Measurements from ENCODE around the gene CHST7. TPM values are rescaled to one million over a fixed set of nuclear protein-coding genes. Genes with fewer than 3 reads are reported as not detected.

Gene CHST7
- total and polyA plus RNA-seq, 2 experiments from 2014 or later = 7.6 to 27.2 TPM

DNA sequence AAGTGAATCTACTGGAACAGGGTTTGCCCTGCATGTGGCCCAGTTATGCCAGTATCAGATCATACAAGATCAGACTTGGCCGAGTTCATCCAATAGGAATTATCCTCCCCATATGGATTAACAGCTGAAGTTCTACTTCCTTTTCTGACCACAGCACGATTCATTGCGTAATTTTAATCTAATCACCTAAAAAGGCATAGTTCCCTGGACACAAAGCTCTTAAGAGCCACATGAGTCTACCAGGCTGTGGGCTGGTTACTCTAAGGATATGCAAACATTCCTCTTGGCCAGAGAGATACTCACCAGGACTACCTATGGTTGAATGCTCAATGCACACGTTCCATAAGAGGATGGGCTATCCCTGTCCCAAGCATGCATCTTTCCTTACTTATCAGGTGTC lies 46.9 kb downstream of the CHST7 start:
- no peaks in the 10 kb centered on the region for H3K27me3 ChIP-seq (ENCODE audit: insufficient read depth)
- Mint-ChIP-seq H3K9me3 (peaks cover 6% of the 10 kb centered on the region; the same call in 1 of the 3 replicates), H3K4me1 (peaks cover 20% of the 10 kb centered on the region), H3K27me3 (ENCODE audit: insufficient read depth, low read depth, poor library complexity) (peaks cover 3% of the 10 kb centered on the region), H3K4me3 (no peak overlapping the region), H3K27ac (no peak overlapping the region), H3K36me3 (ENCODE audit: low read depth) (peaks cover 45% of the 10 kb centered on the region)
- H3K9me2 ChIP-seq (ENCODE audit: insufficient read depth) = no peaks in the 10 kb centered on the region
- H3K4me3 ChIP-seq = no peak overlapping the region
- H3F3A ChIP-seq (replicated peaks; ENCODE audit: low read depth) = no peaks in the 10 kb centered on the region
- TF ChIP-seq STAT1 (IDR thresholded peaks at IDR 0.05; ENCODE audit: unreplicated experiment) (no peak), EZH2 (IDR thresholded peaks at IDR 0.05; ENCODE audit: low read depth, unreplicated experiment) (no peak), POLR2AphosphoS5 (IDR thresholded peaks at IDR 0.05; ENCODE audit: low read depth) (no peak), JUNB (IDR thresholded peaks at IDR 0.05; ENCODE audit: unreplicated experiment) (no peak), EZH2phosphoT487 (IDR thresholded peaks at IDR 0.05; ENCODE audit: unreplicated experiment) (no peak), ZNF114 (CRISPR knock-in tag; IDR thresholded peaks at IDR 0.05) (no peak), ZNF331 (CRISPR knock-in tag; IDR thresholded peaks at IDR 0.05; ENCODE audit: low read depth) (no peak), NANOG (IDR thresholded peaks at IDR 0.05; ENCODE audit: borderline replicate concordance) (no peak), CREB1 (CRISPR knock-in tag; IDR thresholded peaks at IDR 0.05; ENCODE audit: low read depth) (no peak)
- TF ChIP-seq, protein P1, sequence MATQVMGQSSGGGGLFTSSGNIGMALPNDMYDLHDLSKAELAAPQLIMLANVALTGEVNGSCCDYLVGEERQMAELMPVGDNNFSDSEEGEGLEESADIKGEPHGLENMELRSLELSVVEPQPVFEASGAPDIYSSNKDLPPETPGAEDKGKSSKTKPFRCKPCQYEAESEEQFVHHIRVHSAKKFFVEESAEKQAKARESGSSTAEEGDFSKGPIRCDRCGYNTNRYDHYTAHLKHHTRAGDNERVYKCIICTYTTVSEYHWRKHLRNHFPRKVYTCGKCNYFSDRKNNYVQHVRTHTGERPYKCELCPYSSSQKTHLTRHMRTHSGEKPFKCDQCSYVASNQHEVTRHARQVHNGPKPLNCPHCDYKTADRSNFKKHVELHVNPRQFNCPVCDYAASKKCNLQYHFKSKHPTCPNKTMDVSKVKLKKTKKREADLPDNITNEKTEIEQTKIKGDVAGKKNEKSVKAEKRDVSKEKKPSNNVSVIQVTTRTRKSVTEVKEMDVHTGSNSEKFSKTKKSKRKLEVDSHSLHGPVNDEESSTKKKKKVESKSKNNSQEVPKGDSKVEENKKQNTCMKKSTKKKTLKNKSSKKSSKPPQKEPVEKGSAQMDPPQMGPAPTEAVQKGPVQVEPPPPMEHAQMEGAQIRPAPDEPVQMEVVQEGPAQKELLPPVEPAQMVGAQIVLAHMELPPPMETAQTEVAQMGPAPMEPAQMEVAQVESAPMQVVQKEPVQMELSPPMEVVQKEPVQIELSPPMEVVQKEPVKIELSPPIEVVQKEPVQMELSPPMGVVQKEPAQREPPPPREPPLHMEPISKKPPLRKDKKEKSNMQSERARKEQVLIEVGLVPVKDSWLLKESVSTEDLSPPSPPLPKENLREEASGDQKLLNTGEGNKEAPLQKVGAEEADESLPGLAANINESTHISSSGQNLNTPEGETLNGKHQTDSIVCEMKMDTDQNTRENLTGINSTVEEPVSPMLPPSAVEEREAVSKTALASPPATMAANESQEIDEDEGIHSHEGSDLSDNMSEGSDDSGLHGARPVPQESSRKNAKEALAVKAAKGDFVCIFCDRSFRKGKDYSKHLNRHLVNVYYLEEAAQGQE (IDR thresholded peaks at IDR 0.05; ENCODE audit: unreplicated experiment) = no peak
- TF ChIP-seq, protein P2, sequence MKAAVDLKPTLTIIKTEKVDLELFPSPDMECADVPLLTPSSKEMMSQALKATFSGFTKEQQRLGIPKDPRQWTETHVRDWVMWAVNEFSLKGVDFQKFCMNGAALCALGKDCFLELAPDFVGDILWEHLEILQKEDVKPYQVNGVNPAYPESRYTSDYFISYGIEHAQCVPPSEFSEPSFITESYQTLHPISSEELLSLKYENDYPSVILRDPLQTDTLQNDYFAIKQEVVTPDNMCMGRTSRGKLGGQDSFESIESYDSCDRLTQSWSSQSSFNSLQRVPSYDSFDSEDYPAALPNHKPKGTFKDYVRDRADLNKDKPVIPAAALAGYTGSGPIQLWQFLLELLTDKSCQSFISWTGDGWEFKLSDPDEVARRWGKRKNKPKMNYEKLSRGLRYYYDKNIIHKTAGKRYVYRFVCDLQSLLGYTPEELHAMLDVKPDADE (IDR thresholded peaks at IDR 0.05) = no peak
- TF ChIP-seq, protein P3, sequence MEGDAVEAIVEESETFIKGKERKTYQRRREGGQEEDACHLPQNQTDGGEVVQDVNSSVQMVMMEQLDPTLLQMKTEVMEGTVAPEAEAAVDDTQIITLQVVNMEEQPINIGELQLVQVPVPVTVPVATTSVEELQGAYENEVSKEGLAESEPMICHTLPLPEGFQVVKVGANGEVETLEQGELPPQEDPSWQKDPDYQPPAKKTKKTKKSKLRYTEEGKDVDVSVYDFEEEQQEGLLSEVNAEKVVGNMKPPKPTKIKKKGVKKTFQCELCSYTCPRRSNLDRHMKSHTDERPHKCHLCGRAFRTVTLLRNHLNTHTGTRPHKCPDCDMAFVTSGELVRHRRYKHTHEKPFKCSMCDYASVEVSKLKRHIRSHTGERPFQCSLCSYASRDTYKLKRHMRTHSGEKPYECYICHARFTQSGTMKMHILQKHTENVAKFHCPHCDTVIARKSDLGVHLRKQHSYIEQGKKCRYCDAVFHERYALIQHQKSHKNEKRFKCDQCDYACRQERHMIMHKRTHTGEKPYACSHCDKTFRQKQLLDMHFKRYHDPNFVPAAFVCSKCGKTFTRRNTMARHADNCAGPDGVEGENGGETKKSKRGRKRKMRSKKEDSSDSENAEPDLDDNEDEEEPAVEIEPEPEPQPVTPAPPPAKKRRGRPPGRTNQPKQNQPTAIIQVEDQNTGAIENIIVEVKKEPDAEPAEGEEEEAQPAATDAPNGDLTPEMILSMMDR (conservative IDR thresholded peaks at IDR 0.05; ENCODE audit: low read depth in 2 of 2) = no peak
- TF ChIP-seq, protein P4, sequence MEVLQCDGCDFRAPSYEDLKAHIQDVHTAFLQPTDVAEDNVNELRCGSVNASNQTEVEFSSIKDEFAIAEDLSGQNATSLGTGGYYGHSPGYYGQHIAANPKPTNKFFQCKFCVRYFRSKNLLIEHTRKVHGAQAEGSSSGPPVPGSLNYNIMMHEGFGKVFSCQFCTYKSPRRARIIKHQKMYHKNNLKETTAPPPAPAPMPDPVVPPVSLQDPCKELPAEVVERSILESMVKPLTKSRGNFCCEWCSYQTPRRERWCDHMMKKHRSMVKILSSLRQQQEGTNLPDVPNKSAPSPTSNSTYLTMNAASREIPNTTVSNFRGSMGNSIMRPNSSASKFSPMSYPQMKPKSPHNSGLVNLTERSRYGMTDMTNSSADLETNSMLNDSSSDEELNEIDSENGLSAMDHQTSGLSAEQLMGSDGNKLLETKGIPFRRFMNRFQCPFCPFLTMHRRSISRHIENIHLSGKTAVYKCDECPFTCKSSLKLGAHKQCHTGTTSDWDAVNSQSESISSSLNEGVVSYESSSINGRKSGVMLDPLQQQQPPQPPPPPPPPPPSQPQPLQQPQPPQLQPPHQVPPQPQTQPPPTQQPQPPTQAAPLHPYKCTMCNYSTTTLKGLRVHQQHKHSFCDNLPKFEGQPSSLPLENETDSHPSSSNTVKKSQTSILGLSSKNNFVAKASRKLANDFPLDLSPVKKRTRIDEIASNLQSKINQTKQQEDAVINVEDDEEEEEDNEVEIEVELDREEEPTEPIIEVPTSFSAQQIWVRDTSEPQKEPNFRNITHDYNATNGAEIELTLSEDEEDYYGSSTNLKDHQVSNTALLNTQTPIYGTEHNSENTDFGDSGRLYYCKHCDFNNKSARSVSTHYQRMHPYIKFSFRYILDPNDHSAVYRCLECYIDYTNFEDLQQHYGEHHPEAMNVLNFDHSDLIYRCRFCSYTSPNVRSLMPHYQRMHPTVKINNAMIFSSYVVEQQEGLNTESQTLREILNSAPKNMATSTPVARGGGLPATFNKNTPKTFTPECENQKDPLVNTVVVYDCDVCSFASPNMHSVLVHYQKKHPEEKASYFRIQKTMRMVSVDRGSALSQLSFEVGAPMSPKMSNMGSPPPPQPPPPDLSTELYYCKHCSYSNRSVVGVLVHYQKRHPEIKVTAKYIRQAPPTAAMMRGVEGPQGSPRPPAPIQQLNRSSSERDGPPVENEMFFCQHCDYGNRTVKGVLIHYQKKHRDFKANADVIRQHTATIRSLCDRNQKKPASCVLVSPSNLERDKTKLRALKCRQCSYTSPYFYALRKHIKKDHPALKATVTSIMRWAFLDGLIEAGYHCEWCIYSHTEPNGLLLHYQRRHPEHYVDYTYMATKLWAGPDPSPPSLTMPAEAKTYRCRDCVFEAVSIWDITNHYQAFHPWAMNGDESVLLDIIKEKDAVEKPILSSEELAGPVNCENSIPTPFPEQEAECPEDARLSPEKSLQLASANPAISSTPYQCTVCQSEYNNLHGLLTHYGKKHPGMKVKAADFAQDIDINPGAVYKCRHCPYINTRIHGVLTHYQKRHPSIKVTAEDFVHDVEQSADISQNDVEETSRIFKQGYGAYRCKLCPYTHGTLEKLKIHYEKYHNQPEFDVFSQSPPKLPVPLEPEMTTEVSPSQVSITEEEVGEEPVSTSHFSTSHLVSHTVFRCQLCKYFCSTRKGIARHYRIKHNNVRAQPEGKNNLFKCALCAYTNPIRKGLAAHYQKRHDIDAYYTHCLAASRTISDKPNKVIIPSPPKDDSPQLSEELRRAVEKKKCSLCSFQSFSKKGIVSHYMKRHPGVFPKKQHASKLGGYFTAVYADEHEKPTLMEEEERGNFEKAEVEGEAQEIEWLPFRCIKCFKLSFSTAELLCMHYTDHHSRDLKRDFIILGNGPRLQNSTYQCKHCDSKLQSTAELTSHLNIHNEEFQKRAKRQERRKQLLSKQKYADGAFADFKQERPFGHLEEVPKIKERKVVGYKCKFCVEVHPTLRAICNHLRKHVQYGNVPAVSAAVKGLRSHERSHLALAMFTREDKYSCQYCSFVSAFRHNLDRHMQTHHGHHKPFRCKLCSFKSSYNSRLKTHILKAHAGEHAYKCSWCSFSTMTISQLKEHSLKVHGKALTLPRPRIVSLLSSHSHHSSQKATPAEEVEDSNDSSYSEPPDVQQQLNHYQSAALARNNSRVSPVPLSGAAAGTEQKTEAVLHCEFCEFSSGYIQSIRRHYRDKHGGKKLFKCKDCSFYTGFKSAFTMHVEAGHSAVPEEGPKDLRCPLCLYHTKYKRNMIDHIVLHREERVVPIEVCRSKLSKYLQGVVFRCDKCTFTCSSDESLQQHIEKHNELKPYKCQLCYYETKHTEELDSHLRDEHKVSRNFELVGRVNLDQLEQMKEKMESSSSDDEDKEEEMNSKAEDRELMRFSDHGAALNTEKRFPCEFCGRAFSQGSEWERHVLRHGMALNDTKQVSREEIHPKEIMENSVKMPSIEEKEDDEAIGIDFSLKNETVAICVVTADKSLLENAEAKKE (CRISPR knock-in tag; IDR thresholded peaks at IDR 0.05) = no peak
- H3K27ac ChIP-seq (ENCODE audit: low read depth) = no peak overlapping the region
- no peaks in the 10 kb centered on the region for H3K36me3 ChIP-seq (ENCODE audit: insufficient read depth)
- DNase-seq (ENCODE audit: low spot score) (no peak), ATAC-seq (no peak)
- no peaks in the 10 kb centered on the region for H3K79me2 ChIP-seq (replicated peaks; ENCODE audit: insufficient read depth)
- H3K4me1 ChIP-seq (ENCODE audit: insufficient read depth) = peaks cover 13% of the 10 kb centered on the region
- no peaks in the 10 kb centered on the region for H4K20me1 ChIP-seq (replicated peaks; ENCODE audit: insufficient read depth)
- H3K4me2 ChIP-seq = no peak overlapping the region
- H2AFZ ChIP-seq = no peak overlapping the region
